HL-60/S4 treated with retinoic acid at 250 ng/mL for 4 days and 3 days (cell line): ENCODE measurements around the gene TOM1.

Source experiments
- in situ Hi-C: fragments of 300-500 bp; cut with MboI; formaldehyde crosslinking; loops from 2 replicates; pipeline ENCODE4 v1.7.0; 2022; ENCODE audit warnings: low sequenced_read_pairs

TOM1 gene

DNA sequence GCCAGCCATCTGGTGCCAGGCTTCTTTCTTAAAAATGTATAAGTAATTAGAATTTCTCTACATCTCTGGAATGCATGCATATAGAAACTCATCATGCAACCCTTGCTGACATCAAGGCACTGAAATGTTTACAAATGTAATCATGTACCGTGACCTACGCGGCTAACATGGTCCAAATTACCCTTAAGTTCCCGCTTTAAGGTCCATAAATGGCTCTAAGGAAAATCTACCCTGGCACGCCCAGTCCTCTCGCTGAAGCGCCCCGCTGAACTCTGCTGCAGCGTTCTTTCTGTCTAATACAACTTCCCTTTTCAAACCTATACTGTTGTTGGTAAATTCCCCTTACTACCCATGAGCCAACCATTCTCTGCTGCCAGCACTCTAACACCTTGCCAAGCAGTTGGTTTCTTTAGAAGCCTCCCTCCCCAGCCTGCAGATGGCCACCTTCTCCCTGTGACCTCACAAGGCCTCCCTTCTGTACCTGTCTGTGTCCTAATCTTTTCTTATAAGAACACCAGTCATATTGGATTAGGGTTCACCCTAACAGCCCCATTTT, 67.7 kb downstream of the TOM1 start:
- in situ Hi-C loops = no loop called here

DNA sequence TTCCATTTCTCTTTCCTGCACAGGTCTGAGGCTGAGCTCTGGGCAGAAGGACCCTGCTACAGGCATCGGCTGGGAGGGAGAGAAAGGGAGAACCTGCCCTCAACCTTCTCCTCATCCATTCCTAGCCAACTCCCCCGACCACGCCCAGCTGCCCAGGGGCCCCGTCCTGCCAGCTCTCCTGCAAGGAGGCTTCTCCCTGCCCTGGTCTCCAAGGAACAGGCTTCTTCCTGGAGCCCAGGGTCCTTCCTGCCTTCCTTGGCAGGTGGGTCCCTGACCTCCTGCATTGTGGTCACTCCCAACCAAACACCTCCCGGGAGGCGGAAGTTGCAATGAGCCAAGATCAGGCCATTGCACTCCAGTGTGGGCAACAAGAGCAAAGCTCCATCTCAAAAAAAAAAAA, 68.7 kb downstream of the TOM1 start:
- in situ Hi-C loops = no loop called here

DNA sequence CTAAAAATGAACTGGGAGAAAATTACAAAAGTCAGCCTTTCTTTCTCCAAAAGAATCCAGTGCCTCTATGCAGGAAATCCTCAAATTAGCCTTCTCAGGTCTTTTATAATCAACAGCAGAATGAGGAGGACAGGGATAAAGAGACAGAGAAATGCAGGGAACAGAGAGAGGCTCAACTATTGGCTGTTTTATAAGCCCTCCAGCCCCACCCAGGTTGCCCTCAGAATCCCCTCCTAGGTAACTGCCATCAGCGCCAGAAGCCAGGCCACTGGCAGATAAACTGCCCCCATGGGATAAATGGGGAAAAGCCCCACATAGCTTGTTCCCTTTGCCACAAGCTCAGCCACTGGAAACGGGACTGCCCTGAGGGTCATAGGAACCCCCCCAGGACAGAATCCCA, 70.3 kb downstream of the TOM1 start:
- in situ Hi-C loops = no loop called here

GRCh38 chr22:35373781-35374180, 74.1 kb downstream of the TOM1 start:
- in situ Hi-C loops = no loop called here

GRCh38 chr22:35375031-35375430, 75.3 kb downstream of the TOM1 start:
- in situ Hi-C loops = no loop called here

- in situ Hi-C loops = no loop called here
Measured at GRCh38 chr22:35375526-35375925, 75.8 kb downstream of the TOM1 start.

DNA sequence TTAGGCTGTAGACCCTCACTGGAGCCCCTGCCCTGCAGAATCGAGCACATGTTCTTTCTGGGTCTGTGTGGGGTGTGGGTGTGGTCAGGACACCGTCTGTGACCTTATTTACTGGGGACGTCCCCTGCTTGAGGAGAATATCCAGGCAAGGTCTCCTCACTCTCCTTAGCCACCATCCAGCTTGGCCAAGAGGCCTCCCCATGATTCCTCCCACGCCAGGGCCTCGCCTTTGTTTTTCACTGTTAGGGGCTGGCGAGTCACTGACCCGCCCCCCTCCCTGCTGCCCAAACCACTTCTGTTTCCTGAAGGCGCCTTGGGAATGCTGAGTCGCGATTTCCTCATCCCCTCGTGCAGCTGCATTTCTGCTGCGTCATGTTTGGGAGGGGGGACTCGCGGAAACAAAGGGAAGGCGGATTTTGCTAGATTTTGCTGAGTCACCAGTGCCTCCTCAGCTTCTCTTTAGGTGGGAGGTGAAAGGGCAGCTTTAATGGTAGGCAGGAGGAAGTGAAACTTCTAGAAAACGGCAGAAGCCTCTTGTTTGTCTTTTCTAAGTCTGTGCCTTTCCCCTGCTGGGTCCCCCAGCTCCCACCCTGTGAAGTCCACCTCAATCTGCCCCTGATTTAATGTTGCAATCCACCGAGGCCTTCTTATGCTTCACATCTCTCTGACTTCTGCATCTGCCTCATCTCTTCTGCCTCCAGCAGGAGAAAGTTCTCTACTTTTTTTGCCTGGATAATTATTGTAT, 77.2 kb downstream of the TOM1 start:
- in situ Hi-C loops = no loop called here

DNA sequence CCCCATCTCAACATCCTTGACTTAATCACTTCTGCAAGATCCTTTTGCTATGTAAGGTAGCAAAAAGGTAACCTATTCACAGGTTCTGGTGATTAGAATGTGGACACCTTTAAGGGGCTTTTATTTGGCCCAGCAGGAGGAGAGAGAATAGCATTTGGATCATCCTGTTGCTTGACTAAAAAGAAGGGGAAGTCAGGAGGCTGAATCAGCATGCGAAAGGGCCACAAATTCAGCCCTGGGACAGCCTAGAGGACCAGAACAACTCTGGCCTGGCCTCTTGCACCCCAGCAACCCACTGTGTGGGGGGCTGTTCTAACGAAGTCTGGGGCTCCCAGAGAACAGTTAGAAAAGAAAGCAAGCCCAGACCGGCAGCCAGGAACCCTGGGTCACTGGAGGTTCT, 78.0 kb downstream of the TOM1 start:
- in situ Hi-C loops = no loop called here

DNA sequence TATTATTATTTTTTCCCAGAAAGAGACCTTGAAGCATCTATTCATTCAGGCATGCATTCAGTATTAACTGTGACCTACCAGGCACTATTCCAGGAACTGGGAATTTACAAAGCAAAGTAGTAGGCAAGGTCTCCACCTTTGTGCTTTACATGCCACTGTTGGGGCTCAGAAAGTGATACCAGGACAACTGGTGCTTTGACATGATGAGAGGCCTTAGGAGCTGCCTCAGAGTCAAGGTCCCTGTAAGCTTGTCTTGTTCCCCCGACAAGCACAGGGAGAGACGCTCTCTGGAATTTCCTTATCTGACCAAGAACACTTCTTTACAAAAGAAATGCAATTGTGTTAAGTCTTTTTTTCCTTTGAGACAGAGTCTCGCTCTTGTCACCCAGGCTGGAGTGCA, 78.9 kb downstream of the TOM1 start:
- in situ Hi-C loops = no loop called here

DNA sequence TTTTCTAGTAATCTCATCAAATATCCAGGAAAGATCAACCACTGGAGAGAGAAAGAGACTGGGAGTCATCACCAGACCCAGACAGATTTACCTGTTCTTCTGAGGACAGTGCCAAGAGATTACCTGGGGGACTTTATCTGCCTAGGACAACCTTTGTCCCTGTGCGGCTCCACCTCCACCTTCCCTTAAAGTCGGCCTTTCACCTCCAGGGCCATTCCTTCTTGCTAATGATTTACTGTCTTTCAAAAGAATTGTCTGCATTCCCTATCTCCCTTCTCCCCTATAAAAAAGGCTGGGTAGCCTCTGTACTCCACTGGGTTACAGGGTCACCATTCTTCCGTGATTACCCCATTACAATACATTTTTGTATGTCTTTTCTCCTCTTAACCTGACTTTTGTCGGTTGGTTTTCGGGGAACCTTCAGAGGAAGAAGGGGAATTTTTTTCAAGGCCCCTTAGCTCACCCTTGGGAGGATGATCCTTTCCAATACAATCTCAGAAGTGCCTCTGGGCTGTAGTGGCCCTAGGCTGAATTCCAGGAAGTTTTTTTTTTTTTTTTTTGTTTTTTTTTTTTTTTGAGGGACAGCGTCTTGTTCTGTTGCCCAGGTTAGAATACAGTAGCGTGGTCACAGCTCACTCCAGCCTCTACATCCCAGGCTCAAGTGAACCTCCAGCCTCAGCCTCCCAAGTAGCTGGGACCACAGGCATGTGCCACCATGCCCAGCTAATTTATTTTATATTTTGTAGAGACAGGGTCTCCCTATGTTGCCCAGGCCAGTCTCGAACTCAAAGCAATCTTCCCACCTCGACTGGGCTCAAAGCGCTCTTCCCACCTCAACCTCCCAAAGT, 79.7 kb downstream of the TOM1 start:
- in situ Hi-C loops = no loop called here

DNA sequence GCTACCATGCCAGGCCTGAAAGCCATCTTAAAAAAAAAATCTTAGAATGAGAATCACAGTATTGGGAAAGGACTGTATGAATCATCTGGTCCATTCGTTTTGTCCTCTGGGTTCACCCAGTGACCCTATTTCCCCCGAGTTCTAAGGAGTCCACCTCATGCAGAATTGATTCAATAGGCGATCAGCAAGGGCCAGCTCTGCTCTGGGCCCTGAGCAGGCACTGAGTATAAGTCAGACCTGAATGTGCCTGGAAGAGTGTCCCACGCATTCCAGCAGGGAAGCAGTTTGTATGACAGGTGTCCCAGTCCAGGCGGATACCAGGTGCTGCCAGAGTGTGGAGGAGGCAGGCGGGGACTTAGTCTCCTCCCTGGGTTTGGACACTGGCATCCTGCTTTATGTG, 80.3 kb downstream of the TOM1 start:
- in situ Hi-C loops = no loop called here

GRCh38 chr22:35380537-35381423, 81.1 kb downstream of the TOM1 start, which contains the start of gene HMOX1:
TSS of gene HMOX1 (plus strand) at chr22:35381096. CDS start at chr22:35381174, 78 bp downstream.
- in situ Hi-C loops = no loop called here

DNA sequence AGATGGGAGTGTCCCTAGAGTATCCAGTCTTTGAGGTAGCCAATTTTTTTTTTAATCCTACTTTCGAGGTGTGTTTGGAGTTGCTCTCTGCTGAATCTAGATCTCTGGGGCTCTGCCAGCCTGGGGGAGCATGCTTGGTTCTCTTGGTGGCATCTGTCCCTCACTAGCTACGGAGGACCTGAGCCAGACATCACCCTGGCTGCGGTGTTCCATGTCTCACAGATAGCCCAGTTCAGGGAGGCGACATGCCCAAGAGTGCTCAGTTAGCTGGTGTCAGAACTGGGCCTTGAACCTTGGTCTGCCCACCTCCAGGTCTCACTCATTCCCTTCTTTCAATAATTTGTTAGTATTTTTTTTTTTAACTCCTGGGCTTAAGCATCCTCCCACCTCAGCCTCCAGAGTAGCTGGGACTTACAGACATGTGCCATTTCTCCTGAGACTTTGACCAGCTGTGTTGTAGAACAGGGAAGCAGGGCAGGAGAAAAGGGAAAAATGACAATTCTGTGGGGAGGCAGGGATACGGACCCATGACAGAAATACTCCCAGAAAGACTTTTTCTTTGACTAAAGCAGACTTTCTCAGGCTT, 81.8 kb downstream of the TOM1 start:
- in situ Hi-C loops = no loop called here

DNA sequence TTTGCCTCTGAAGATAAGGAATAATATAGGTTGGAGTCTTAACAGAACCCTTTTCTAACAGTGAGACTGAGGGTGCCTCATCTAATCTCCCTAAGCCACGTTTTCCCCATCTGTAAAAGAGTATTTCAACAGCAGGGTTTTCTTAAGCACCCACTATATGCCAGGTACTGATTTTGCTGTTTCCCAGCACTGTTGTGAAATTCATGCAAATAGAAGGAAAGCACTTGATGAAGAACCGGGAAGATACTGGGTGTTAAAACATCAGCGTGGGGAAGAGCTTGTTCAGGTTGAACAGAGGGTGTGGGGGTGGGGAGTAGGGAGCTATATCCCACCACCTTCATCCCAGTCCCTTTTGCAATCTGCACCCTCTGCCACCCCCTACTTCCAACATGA, 84.0 kb downstream of the TOM1 start:
- in situ Hi-C loops = no loop called here

DNA sequence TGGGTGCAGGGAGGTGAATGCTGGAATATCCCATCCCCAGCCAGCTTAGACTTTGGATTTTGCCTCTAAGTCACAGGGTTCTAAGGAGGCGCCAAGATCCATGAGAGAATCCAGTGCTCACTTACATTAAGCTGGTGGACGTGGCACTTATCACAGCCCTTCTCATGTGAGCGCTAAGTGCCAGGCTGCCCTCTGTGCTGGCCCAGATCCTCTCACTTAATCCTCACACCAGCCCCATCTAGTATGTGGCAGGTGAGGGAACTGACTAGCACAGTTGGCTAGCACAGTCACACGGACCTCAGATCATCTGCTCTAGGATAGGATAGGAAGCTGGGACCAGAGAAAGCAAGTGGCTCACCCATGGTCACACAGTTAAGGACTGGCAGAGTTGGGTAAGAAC, 84.8 kb downstream of the TOM1 start:
- in situ Hi-C loops = no loop called here

DNA sequence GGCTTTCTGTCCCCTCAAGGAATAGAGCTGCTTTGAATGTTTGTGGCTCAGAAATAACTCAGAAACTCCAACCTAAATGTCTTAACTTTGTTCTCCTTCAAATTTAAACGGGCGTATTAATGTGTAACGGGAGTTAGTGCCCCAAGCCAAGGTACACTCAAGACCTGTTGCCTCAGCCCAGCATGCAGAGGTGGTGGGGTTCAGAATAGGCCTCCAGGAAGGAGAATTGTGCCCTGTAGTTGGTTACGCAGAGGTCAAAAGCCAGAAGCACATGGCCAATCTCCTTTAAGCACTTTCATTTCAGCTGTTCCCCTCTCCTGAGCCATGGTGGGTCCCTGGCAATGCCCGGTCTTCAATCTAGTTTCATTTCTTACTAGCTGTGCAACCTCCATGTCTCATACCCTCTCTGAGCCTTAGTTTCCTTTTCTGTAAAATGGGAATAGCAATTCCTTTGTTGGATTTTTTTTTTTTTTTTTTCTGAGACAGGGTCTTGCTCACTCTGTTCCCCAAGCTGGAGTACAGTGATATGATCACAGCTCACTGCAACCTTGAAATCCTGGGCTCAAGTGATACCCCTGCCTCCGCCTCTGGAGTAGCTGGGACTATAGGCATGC, 85.4 kb downstream of the TOM1 start:
- in situ Hi-C loops = no loop called here

- in situ Hi-C loops = no loop called here
Measured at GRCh38 chr22:35386670-35387288, 87.1 kb downstream of the TOM1 start.

- in situ Hi-C loops = no loop called here
Measured at GRCh38 chr22:35390933-35391332, 91.2 kb downstream of the TOM1 start.

- in situ Hi-C loops = no loop called here
Measured at GRCh38 chr22:35392357-35392756, 92.7 kb downstream of the TOM1 start.
